Lower leg skin (tissue), 3 donors: ENCODE data around the gene UBXN4.

ENCODE experiments used
- CTCF ChIP-seq, 3 donors: fragments of 450-650 bp; IDR thresholded peaks; one replicate each; pipeline ENCODE4 v1.5.1; 2016; ENCODE audit warnings: antibody characterized with exemption in 3 of 3, mild to moderate bottlenecking in 3 of 3, moderate library complexity in 2 of 3
- POLR2A ChIP-seq, 2 donors: fragments of 450-650 bp; IDR thresholded peaks; one replicate each; pipeline ENCODE4 v1.6.1; 2016 to 2017; ENCODE audit warnings: antibody characterized with exemption in 2 of 2, mild to moderate bottlenecking in 1 of 2, moderate library complexity in 1 of 2

DNA sequence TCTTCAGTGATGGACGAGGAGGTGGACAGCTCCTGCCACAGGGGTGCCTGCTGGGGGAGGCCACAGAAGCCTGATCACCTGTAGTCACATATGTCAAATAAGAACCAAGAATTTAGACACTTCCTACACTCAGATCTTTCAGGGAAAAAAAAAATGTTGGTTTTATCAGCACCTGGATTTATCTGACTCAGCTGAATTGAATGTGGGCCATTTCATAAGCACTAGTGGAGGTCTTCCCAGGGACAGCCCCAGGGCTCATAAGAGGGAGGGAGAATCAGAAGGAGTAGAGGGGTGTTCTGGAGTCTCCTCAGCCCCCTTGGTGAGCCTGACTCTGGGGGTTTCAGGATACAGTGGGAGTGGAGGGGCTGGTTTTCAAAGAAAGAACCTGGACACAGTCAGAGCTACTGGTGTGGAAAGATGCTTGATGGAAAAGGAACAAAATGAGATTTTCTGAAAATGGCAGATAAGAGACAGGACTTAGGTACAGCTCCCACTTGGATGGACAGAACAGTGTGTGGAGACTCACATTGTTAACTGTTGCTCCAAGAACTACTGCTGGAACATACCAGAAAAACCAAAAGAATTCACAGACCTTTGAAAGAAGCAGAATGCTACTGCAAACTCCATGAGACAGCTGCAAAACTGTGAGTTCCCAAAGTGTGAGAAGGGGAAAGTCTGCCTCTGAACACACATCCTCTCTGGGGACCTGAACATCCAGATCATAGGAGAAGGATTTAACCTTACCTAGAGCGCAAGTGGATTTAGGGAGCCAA is 49.9 kb downstream of the UBXN4 start:
- TF ChIP-seq POLR2A (IDR thresholded peaks at IDR 0.05) (no peak), CTCF (IDR thresholded peaks at IDR 0.05) (no peak)
